ENCODE measurements around the gene TIMM17B. TPM values are rescaled to one million over a fixed set of nuclear protein-coding genes. Genes with fewer than 3 reads are reported as not detected.
"Not testable (repeated sequence)": the region's sequence is repeated elsewhere in the genome, so short reads cannot be mapped to it uniquely, and the experiment has no call there.

Gene TIMM17B
- total RNA-seq, 1 donor from 2014 or later, result 58.2 TPM

- Mint-ChIP-seq H3K9me3 (ENCODE audit: unreplicated experiment) (no peaks in the 10 kb centered on the region), H3K4me1 (ENCODE audit: low read depth, unreplicated experiment) (peaks cover 3% of the 10 kb centered on the region), H3K4me3 (ENCODE audit: unreplicated experiment) (peak overlapping the region; percentile 85), H3K27ac (ENCODE audit: unreplicated experiment) (peak overlapping the region; percentile 80), H3K36me3 (ENCODE audit: low read depth, unreplicated experiment) (peaks cover 3% of the 10 kb centered on the region), H3K27me3 (ENCODE audit: low read depth, unreplicated experiment) (no peaks in the 10 kb centered on the region)
- H3K27me3 ChIP-seq (ENCODE audit: insufficient read depth, low read length), result no peaks in the 10 kb centered on the region
- no peaks in the 10 kb centered on the region for H3K9me3 ChIP-seq (ENCODE audit: insufficient read depth, low read depth, low read length)
- no peaks in the 10 kb centered on the region for H4K20me1 ChIP-seq (ENCODE audit: insufficient read depth, low read length)
- H2AFZ ChIP-seq (ENCODE audit: low read depth, low read length), result no peak overlapping the region
- peak overlapping the region; percentile 46 for H3K9ac ChIP-seq (ENCODE audit: low read length)
- H3K4me2 ChIP-seq (ENCODE audit: low read length), result peak overlapping the region; percentile 86
- peaks cover 3% of the 10 kb centered on the region for H3K4me1 ChIP-seq (ENCODE audit: insufficient read depth, low read length)
- FAIRE-seq, result no peak
- no peak for DNase-seq (ENCODE audit: low read depth)
- H3K36me3 ChIP-seq (ENCODE audit: insufficient read depth, low read length), result no peaks in the 10 kb centered on the region
- no peak for TF ChIP-seq EZH2 (IDR thresholded peaks at IDR 0.05; ENCODE audit: insufficient read depth, low read length)
- TF ChIP-seq, protein P1, sequence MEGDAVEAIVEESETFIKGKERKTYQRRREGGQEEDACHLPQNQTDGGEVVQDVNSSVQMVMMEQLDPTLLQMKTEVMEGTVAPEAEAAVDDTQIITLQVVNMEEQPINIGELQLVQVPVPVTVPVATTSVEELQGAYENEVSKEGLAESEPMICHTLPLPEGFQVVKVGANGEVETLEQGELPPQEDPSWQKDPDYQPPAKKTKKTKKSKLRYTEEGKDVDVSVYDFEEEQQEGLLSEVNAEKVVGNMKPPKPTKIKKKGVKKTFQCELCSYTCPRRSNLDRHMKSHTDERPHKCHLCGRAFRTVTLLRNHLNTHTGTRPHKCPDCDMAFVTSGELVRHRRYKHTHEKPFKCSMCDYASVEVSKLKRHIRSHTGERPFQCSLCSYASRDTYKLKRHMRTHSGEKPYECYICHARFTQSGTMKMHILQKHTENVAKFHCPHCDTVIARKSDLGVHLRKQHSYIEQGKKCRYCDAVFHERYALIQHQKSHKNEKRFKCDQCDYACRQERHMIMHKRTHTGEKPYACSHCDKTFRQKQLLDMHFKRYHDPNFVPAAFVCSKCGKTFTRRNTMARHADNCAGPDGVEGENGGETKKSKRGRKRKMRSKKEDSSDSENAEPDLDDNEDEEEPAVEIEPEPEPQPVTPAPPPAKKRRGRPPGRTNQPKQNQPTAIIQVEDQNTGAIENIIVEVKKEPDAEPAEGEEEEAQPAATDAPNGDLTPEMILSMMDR (IDR thresholded peaks at IDR 0.05; ENCODE audit: insufficient read depth, low read depth, low read length), result no peak
- H3K79me2 ChIP-seq (ENCODE audit: insufficient read depth, low read length), result peaks cover 7% of the 10 kb centered on the region
- no peak overlapping the region for H3K27ac ChIP-seq (ENCODE audit: low read depth, low read length)
- H3K4me3 ChIP-seq (ENCODE audit: insufficient read depth, low read depth, low read length), result peak overlapping the region; percentile 48
These were observed 6.6 kb downstream of the TIMM17B start for GRCh38 chrX:48890934-48891401.

- no peaks in the 10 kb centered on the region for H3K9me3 Mint-ChIP-seq (ENCODE audit: unreplicated experiment)
- peaks cover 3% of the 10 kb centered on the region for H3K36me3 Mint-ChIP-seq (ENCODE audit: low read depth, unreplicated experiment)
- H4K20me1 ChIP-seq (ENCODE audit: insufficient read depth, low read length), result no peaks in the 10 kb centered on the region
- DNase-seq (ENCODE audit: low read depth), result no peak
- TF ChIP-seq EZH2 (IDR thresholded peaks at IDR 0.05; ENCODE audit: insufficient read depth, low read length), result no peak
- TF ChIP-seq, protein P1 (IDR thresholded peaks at IDR 0.05; ENCODE audit: insufficient read depth, low read depth, low read length), result no peak
- H3K36me3 ChIP-seq (ENCODE audit: insufficient read depth, low read length), result no peaks in the 10 kb centered on the region
- H3K27ac Mint-ChIP-seq (ENCODE audit: unreplicated experiment), result peak overlapping the region; percentile 80
- peak overlapping the region; percentile 85 for H3K4me3 Mint-ChIP-seq (ENCODE audit: unreplicated experiment)
- peak overlapping the region; percentile 46 for H3K9ac ChIP-seq (ENCODE audit: low read length)
- H3K27ac ChIP-seq (ENCODE audit: low read depth, low read length), result no peak overlapping the region
- H3K27me3 ChIP-seq (ENCODE audit: insufficient read depth, low read length), result no peaks in the 10 kb centered on the region
- no peak for FAIRE-seq
- H3K4me1 ChIP-seq (ENCODE audit: insufficient read depth, low read length), result peaks cover 3% of the 10 kb centered on the region
- H3K79me2 ChIP-seq (ENCODE audit: insufficient read depth, low read length), result peaks cover 5% of the 10 kb centered on the region
- H3K9me3 ChIP-seq (ENCODE audit: insufficient read depth, low read depth, low read length), result no peaks in the 10 kb centered on the region
- H3K4me1 Mint-ChIP-seq (ENCODE audit: low read depth, unreplicated experiment), result peaks cover 2% of the 10 kb centered on the region
- H3K4me2 ChIP-seq (ENCODE audit: low read length), result peak overlapping the region; percentile 86
- H2AFZ ChIP-seq (ENCODE audit: low read depth, low read length), result no peak overlapping the region
- no peaks in the 10 kb centered on the region for H3K27me3 Mint-ChIP-seq (ENCODE audit: low read depth, unreplicated experiment)
- H3K4me3 ChIP-seq (ENCODE audit: insufficient read depth, low read depth, low read length), result no peak overlapping the region
These were observed 7.2 kb downstream of the TIMM17B start for GRCh38 chrX:48890296-48890925.

- not testable (repeated sequence) for H3K36me3 Mint-ChIP-seq (ENCODE audit: low read depth, unreplicated experiment); H3K4me3 ChIP-seq (ENCODE audit: insufficient read depth, low read depth, low read length); H3K4me1 Mint-ChIP-seq (ENCODE audit: low read depth, unreplicated experiment); H3K27me3 ChIP-seq (ENCODE audit: insufficient read depth, low read length); H3K4me2 ChIP-seq (ENCODE audit: low read length); H2AFZ ChIP-seq (ENCODE audit: low read depth, low read length); H3K4me3 Mint-ChIP-seq (ENCODE audit: unreplicated experiment); H3K4me1 ChIP-seq (ENCODE audit: insufficient read depth, low read length); H3K9me3 ChIP-seq (ENCODE audit: insufficient read depth, low read depth, low read length); H3K27ac Mint-ChIP-seq (ENCODE audit: unreplicated experiment); H4K20me1 ChIP-seq (ENCODE audit: insufficient read depth, low read length); H3K79me2 ChIP-seq (ENCODE audit: insufficient read depth, low read length); DNase-seq (ENCODE audit: low read depth); H3K27ac ChIP-seq (ENCODE audit: low read depth, low read length); FAIRE-seq; H3K9me3 Mint-ChIP-seq (ENCODE audit: unreplicated experiment); H3K36me3 ChIP-seq (ENCODE audit: insufficient read depth, low read length); H3K27me3 Mint-ChIP-seq (ENCODE audit: low read depth, unreplicated experiment); H3K9ac ChIP-seq (ENCODE audit: low read length)
These were observed 11.0 kb downstream of the TIMM17B start for GRCh38 chrX:48886586-48886985.
